H4 (cell line): ENCODE measurements around the gene ALDH8A1. TPM values are rescaled to one million over a fixed set of nuclear protein-coding genes. Genes with fewer than 3 reads are reported as not detected.
"Not testable (repeated sequence)": the region's sequence is repeated elsewhere in the genome, so short reads cannot be mapped to it uniquely, and the experiment has no call there.

Experiments
- DNase-seq: peaks from one replicate; pipeline ENCODE4 v3.0.0-alpha.2; 2015; ENCODE audit warnings: low spot score
- total RNA-seq: library from RNA; depleted of rRNA; stranded (reverse); fragments of >200 nt; shearing (Covaris generic); gene quantifications from 2 replicates; pipeline ENCODE4 v1.2.3, GENCODE V29; 2014

Gene ALDH8A1
- total RNA-seq, 1 experiment from 2014 or later, result not detected

DNA sequence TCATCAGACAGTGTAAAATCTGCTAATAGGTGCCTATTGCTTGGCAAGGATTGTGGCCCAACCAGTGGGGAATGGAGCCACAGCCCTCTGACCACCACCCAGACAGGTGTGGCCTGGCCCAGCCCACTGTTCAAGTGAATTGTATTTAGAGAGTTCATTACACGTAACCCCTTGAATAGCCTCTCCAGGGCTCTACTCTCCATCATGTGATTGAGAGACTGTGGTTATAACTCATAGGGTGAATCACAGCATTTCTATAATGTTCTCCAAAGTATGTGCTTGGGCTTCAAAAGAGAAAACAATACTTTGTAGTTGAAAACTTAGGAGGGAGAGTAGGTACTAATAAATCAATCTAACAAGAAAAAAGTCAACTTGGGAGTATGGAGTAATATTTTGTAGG lies 38.4 kb downstream of the ALDH8A1 start:
- DNase-seq, result no peak

DNA sequence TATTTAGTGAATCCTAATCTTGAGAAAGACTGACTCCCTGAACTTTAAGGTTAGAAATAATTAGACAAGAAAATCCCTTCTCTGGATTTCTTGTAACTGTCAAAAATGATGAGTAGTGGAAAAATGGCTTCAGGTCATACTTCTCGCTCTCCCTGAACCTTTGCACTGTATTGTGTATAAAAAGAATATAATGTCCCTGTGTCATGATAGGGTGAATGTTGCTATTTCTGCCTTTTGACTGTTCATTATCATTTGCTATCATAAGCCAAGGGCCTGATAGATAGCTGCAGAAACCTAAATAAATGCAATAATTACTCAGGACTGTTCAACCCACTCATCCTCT lies 39.3 kb downstream of the ALDH8A1 start:
- no peak for DNase-seq

DNA sequence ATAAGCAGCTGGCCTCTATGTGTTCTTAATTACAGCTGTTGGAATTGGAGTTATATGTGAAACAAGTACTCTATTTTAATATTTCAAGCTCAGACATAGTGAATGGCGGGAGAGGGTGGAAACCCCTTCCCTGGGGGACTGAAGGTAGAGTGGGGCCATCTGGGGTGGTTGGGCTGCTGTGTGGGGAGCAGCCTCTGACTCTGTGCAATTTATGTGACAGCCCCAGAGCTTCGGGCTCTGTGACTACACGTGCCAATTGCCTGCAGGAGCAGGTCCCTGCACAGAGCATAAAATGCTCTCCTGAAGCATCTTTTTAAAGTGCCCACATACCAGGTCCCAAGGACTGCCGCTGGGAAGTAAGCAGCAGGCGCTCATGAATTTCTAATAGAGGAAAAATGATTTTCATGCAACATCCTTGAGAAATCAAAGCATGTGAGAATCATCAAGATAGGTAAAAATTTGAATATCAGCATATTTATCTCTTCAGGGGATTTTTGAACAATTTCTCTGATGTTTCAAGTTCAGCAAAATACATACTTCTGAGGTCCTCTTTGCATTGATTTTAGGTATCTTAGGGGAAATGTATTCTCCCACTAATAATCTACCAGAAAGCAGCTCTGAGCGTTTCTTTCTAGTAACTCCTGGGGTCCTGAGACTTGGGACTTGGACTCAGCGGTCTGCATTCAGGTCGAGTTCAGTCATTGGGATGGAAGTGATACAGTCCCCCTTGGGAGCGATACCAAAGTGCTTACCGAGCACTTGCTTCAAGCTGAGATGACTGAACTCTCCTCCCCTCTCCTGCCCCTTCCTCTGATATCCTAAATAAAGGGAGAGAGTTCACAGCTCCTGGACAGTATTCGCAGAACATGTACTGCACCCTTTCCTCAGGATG lies 40.0 kb downstream of the ALDH8A1 start:
- no peak for DNase-seq

DNA sequence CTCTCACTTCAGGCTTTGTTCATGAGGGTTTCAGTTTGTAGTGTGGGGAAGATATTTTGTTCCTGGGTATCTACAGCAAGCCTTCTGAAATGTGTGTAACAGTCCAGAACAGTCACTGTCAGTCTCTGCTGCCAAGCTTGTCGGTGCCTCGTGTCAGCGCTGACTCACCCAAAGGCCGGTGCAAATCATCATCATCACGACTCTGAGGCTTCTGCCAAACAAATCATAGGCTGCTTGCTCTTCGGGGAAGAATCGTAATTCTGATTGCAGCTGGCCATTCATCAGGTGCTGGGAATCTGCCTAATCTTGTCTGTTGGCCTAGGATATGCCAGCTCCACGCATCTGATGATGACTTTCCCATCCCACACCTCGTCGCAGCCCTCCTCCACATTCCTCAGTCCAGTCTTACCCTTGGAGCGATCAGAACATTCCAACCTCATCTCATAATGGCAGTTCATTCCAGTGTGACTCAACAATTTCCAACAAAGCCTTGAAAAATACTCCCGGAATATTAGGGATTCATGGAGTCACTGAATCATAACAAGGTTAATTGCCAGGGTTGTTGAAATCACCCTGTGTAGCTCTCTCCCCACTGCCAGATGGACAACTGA lies 40.9 kb downstream of the ALDH8A1 start:
- peak; percentile 44 for DNase-seq

DNA sequence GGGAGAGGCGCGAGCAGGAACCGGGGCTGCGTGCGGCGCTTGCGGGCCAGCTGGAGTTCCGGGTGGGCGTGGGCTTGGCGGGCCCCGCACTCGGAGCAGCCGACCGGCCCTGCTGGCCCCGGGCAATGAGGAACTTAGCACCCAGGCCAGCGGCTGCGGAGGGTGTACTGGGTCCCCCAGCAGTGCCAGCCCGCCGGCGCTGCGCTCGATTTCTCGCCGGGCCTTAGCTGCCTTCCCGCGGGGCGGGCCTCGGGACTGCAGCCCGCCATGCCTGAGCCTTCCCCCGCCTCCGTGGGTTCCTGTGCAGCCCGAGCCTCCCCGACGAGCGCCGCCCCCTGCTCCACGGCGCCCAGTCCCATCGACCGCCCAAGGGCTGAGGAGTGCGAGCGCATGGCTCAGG lies 45.2 kb downstream of the ALDH8A1 start:
- not testable (repeated sequence) for DNase-seq

DNA sequence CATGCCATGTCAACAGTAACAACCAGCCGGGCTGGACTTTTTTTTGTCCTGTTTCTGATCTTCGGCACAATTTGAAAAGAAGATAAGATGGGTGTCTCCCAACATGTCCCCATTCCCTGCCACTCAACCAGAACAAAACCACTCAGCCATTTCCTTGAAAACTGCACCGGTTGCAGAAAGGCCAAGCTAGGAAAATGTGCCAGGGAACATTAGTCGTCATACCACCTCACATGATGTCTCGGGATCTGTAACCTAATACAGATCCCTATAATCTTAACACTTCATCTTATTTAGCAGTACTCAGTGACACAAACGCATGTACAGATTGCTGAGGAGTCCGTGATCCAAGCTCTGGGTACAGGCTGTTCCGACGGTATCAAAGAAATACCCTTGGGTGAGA lies 46.5 kb downstream of the ALDH8A1 start:
- no peak for DNase-seq

DNA sequence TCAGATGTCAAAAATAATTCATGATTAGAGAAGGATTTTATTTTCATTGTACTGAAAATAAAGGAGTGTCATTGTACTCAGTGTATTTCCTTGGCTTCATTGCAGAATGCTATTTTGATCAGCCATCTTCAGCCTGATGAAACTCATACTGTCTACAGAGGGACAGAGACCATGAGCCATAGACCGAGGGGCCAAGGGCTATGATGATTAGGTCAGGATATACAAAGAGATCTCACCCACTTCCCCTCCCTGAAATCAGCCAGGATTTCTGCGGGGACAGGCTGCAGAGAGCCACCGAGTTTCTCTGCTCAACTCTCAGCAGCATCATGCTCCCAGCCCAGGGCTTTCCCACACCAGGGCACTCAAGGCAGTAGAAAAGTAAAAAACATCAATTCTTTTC lies 47.0 kb downstream of the ALDH8A1 start:
- no peak for DNase-seq

DNA sequence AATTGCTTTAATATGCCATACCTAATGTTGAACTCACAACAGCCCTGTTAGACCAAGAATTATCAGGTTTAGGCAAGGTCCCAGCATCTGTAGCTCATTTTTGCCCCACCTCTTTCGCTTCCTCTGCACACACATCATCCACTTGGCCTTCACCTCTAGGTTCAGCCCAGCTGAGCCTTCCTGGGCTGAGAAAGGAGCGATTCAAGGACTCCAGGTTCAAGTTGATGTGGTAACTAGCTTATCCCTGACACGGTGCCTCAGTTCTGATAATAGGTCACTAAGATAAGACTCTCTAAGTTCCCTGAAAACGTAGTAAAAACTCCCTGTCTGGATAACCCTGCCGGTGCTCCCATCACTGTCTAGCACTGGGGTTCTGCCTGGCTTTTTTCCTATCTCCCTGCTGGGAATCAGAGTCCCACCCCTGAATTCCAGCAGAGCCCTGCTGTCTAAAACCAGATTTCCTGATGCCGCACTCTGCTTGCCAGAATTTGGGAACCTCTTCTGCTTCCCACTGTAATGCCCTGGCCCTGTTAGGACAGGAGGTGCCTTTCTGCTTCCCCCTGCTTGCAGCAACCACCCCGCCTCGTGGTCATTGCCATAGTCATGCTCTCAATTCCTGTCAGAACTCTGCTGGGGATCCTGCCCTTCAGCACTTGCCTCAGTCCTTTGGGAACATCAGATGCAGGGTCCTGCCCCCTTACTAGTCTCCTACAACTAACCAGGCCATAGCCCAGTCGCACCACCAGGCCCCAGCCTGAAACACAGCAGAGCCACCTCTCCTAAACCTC lies 47.6 kb downstream of the ALDH8A1 start:
- no peak for DNase-seq

DNA sequence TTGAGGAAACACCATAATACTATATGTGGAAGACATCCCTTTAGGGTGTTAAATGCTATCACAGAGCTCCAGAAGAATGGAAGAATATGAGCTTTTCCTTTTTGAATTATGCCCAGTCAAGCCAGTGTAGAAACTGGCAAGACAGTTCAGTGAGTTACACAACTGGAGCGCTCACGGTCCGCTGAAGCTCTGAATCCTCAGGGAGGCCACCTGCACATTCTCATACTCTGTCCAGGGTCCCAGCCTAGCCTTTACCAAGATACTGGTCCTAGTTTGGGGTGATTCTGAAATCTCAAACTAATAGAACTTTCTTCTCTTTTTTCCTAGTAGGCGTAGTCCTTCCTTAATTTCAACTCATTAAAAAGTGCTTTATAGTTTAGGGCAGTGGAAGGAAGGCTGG lies 51.3 kb downstream of the ALDH8A1 start:
- DNase-seq, result no peak

DNA sequence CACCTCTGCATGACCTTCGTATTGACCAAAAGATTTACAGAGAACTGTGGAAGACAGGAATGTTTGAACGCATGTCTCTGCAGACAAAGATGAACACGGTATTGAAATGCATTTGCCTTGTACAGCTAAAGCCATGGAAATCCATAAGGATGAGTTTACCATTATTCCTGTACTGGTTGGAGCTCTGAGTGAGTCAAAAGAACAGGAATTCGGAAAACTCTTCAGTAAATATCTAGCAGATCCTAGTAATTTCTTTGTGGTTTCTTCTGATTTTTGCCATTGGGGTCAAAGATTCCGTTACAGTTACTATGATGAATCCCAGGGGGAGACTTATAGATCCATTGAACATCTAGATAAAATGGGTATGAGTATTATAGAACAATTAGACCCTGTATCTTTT lies 51.7 kb downstream of the ALDH8A1 start:
- not testable (repeated sequence) for DNase-seq

DNA sequence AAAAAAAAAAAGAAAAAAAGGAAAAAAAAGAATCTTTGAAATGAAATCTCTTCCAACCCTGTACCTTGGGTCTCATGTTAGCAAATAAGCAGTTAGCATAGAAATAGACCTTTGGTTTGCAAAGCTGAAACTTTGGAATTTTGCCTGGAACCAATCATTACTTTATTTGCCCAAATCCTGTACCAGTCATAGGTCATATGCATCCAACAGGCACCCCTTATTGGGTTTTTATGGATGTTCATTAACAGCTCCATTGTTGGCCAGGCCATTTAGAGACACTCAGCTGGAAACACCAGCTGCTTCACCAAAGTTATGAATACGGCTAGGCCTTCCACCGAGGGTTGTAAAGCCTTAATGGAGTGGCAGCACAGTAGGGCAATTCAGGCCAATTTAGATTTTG lies 53.0 kb downstream of the ALDH8A1 start:
- no peak for DNase-seq

DNA sequence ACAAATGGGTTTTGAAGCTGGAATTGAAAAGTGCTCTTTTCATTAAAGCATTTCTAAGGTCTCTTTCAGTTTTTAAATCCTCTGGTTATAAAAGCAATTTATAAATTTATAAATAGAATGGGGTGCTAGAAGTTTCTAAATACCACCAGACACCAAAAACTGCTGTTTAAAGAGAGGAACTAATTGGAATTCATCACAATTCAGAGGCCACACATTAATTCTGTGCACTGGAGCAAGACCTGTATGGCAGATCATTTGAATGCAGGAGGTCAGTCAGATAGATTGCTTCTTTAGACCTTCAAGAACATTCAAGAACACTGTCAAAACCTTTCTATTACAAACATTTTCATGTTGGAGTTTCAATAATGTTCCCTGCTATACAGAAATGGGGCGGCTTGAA lies 55.1 kb downstream of the ALDH8A1 start:
- no peak for DNase-seq

DNA sequence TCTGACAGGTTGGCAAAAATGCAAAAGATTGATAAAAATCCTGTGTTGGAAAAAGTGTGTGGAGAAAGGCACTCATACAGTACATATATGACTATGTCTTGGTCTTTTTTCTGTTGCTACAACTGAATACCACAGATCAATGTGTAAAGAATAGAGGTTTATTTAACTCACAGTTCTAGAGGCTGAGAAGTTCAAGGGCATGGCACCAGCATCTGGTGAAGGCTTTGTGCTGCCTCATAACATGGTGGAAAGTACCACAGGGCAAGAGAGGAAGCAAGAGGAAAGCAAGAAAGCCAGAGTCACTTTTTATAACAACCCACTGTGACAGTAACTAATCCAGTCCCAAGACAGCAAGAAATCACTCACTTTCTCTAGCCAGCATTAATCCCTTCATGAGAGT lies 57.5 kb downstream of the ALDH8A1 start:
- DNase-seq, result no peak

DNA sequence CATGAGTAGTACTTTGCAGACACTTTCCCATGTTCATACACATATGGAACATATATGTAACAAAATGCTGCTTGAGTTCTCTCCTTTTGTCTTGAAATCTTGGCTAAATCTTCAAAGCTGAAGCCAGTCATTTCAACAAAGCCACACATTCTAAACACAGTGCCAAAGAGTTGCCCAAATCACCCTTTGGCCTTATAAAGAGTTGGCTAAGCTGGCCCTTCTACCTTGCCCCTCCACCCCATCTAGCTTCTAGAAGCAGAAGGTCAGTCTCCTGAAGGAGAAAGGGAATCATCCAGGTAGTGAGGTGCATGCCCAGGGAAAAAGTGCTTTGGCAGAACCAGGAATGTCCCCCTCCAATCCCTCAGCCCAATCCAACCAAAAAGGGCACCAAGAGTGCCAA lies 58.3 kb downstream of the ALDH8A1 start:
- no peak for DNase-seq

DNA sequence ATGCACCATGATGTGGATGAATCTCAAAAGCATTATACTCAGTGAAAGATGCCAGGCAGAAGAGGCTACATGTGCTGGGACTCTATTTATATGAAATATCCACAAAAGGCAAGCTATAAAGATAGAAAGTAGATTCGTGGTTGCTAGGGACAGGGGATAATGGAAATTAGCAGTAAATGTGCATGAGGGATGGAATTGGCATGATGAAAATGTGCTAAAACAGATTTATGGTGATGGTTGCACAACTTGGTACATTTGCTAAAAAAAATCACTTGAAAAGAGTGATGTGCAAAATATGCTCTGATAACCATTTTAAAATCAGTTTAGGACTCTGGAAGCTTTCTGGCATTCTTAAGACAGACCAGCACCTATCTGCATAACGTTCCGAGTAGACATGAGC lies 61.6 kb downstream of the ALDH8A1 start:
- DNase-seq, result no peak

DNA sequence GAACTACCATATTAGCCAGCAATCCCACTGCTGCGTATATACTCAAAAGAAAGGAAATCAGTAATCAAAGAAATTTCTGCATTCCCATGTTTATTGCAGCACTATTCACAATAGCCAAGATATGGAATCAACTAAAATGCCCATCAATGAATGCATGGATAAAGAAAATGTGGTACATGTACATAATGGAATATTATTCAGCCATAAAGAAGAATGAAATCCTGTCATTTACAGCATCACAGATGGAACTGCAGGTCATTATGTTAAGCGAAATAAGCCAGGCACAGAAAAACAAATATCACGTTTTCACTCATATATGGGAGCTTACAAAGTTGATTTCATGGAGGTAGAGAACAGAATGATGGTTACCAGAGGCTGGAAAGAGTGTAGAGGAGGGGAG lies 65.1 kb downstream of the ALDH8A1 start:
- no peak for DNase-seq

DNA sequence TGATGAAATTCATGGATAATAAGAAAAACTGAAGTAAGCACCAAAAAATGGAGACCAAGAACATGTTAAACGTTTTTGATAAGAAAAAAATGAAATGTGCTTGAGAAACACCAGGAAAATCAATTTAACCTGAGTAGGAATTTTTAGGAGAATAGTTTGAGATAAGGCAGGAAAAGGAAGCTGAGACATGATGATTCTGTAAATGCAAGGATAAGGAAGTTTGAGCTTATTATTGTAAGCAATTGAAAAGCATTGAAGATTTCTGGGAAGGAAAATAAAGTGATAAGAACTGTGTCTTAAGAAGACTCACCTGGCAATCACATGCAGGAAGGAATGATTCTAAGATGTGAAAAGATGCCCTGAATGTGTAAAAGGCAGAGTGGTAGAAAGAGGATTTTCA lies 66.6 kb downstream of the ALDH8A1 start:
- no peak for DNase-seq

DNA sequence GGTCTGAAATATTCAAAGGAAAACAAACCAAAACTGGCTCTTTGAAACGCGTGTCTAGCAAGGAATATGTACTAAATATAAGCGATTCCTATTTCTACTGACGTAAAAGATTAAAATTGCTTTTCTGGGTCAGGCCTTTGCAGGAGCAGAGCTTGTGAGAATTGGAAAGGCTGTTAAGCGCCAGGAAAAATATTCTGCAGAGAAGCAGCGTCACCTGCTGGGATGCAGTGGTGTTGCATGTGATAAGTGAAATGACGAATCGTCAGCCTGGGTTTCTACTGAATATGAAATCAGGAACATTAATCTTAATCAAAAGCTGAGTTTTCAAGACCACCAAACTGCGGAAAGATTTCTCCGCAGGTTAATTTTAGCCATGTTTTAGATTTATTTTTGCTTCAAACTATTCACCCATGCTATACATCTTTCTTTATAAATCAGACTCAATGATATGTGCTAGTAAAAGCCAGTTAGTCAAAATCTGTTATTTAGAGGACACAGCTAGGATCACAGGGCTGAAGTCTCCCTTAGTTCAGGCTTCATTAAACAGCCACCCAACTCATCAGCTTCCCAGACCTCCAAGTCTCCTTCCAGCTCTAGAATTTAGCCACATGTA lies 67.4 kb downstream of the ALDH8A1 start:
- peak; percentile 48 for DNase-seq

DNA sequence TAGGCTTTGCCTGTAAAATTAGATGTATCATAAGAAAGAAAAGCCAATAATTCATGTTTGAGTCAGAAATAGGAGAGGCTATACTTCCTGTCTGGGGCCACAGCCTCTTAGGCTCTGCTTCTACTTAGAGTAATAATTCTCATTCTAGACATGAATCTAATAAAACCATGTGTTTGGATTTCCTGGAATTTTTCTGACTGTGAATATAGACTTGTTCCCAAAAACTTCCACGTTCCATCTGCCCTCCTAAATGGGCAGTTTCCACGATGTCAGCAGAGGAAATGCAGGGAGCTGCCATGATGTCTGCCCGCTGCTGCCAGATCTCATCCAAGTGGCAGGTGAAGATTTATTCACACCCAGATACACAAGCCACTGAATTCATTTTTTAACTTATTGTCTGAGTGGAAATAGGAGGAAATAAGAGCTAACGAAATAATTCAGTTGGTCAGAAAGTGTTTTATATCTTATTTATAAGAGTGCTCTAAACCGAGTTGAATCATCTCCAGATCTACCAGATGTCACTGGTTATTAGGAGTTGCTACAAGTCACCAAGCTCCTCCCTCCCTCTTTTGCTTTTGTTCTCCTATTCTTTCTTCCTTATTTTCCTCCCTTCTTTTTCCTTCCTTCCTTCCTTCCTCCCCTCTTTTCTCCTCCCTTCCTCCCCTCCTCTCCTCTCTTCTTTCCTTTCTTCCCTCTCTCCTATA lies 69.3 kb downstream of the ALDH8A1 start:
- no peak for DNase-seq

DNA sequence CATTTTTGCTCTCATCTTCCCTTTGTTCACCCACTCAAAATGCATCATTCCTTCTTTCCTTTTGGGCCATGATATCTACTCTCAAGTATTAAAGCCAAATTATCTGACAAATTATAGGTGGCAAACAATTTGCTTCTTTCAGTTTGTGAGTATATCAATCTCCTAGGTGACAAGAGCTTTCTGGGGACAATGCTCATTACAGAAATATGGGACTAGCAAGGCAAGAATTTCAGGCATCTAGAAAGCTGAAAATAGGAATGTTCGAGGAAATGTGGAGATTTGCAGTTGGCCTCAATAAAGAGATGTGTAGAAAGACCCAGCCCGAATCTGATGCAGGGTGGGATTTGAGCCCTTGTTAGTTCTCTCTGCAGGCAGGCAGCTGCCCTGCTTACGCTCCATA lies 71.8 kb downstream of the ALDH8A1 start:
- no peak for DNase-seq

DNA sequence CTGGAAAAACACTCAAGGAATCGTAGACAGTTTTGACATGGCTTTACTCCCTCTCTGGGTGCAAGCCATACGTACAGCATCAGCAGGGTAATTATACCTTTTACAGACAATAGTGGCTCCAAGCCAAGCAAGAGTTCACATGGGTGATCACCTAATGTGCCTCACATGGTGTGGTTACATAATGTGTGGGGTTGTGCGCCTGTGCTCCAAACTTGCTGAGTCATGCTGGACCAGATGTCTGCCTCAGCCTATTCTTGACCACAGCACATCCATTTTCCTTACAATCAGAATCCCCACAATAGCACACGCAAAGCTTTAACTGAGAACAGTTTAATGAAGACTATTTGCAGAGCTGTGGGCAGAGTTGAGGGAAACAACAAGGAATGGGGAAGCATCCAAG lies 74.5 kb downstream of the ALDH8A1 start:
- peak; percentile 19 for DNase-seq
